Stimulated activated CD4-positive, alpha-beta T cell treated with anti-CD3 and anti-CD28 coated beads, TNF-alpha, amount 100 ng/mL, for 24 hours (primary cell): Measurements from ENCODE around the gene ALG8.
"Not testable (repeated sequence)": the region's sequence is repeated elsewhere in the genome, so short reads cannot be mapped to it uniquely, and the experiment has no call there.

Experiments
- DNase-seq, 3 experiments: peaks; one replicate each; pipeline ENCODE4 v3.0.0-alpha.2; 2020; ENCODE audit warnings: low read depth in 3 of 3

The ALG8 gene

GRCh38 chr11:78071717-78072116 is 67.7 kb downstream of the ALG8 start:
- no peak for DNase-seq

- DNase-seq, result no peak
Measured at GRCh38 chr11:78070621-78071020, 68.8 kb downstream of the ALG8 start.

DNA sequence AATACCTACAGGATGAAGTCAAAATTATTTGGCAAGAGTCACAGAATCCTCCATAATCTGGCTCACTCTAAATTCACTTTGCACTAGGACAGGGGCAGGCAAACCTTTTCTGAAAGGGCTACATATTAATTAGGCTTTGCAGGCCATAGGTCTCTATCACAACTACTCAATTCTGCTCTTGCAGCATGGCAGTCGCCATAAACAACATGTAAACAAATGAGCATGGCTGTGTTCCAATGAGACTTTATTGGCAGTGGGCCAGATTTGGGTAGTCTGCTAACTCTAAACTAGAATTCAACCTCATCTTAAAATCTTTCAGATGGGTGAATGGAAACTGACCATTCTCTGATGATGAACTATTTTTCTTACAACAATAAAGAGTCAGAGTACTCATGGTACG is 70.0 kb downstream of the ALG8 start:
- no peak for DNase-seq

GRCh38 chr11:78067704-78068103 is 71.7 kb downstream of the ALG8 start:
- no peak for DNase-seq

GRCh38 chr11:78066471-78066870 is 73.0 kb downstream of the ALG8 start:
- no peak for DNase-seq

- no peak for DNase-seq
Measured at GRCh38 chr11:78065203-78065602, 74.2 kb downstream of the ALG8 start.

DNA sequence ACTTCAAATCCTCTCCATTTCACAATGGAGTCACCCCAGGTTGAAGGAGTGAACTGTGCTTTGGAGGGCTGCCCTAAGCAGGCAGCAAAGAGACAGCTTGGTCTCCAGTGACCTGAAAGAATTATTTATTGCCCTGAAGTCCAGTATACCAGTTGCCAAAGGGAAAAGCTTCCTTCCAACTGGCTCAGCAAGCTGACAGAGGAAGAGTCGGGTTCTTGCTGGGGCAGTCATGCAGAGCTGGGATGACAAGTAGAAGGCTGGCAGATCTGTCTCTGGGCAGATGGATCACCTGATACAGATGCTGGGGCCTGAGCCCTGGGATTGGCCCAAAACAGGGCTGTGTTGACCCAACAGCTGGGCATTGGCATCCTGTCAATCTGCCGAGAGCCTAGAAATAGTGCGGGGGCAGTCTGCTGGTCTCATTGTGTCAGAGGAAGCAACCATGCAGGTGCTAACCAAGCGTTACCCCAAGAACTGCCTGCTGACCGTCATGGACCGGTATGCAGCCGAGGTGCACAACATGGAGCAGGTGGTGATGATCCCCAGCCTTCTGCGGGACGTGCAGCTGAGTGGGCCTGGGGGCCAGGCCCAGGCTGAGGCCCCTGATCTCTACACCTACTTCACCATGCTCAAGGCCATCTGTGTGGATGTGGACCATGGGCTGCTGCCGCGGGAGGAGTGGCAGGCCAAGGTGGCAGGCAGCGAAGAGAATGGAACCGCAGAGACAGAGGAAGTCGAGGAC is 75.8 kb downstream of the ALG8 start, which contains the start of gene THRSP:
Gene THRSP, plus strand, starts transcription at position 422 of the 742 bp plus-strand sequence. Its CDS starts 21 bp downstream, at position 443.
- no peak for DNase-seq

DNA sequence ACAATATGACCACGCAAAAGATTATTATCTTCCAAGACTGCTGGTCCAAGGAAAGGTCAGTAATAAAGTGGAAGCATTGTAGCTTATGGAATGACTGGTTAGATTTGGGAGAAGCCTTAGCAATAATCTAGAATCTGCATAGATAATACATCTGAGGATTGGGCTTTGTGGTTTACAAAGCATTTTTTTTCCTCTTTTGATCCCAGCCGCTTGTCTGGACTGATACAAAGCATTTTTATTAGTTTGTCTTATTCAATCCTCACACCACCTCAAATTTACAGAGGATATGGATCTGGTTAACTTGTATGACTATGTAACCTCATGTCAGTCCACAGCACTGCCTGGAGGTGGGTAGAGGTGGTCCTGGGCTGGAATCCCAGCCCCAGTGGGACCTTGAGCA is 76.8 kb downstream of the ALG8 start:
- DNase-seq, result no peak

DNA sequence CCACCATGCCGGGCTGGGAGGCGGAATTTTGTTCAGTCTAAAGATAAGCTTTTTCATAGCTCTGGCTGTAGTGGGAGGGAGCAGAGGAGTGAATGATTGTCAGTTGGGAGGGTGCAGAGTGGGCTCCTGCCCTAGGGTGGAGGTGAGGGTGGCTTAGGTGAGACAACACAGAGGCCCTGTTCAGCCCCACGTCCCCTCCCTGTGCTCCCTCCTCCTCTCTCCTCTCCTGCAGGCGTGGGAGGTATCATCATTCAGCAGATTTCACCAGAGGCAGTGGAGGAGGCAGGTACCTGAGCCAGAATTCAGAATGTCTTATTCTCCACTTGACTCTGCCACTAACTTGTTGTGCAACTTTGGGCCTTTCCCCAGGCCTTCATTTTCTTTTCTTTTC is 77.5 kb downstream of the ALG8 start:
- no peak for DNase-seq

DNA sequence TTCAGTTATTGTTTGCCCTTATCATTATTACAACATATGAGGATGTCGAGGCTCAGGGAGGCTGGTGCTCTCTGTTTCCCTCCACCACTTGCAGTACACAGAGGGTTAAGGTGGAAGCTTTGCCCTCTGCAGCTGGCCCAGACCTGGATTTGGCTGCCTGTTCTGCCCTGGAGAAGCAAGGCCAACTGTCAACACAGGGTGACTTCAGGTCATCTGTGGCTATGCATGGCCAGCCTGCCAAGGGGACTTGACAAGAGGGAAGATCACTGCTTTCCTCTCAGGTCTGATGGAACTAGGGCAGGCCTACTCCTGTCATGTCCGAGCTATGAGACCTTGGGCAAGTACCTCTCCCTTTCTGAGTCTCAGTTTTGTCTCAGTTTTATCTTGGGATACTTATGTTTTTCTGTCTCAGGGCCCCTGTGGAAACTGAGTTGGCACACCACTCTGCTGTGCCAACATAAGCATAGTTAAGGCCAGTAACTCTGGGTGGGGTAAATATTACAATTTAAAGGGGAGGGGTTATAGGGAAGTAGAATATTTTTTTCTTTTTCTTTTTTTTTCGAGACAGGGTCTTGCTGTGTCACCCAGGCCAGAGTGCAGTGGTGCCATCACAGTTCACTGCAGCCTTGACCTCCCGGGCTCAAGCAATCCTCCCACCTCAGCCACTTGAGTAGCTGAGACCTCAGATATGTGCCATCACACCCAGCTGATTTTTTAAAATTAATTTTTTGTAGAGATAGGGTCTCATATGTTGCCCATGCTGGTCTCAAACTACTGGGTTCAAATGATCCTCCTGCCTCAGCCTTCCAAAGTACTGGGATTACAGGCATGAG is 78.1 kb downstream of the ALG8 start:
- no peak for DNase-seq

GRCh38 chr11:78060533-78060932 is 78.9 kb downstream of the ALG8 start:
- DNase-seq, result no peak

GRCh38 chr11:78059749-78060328 is 79.6 kb downstream of the ALG8 start:
- DNase-seq, result not testable (repeated sequence)

DNA sequence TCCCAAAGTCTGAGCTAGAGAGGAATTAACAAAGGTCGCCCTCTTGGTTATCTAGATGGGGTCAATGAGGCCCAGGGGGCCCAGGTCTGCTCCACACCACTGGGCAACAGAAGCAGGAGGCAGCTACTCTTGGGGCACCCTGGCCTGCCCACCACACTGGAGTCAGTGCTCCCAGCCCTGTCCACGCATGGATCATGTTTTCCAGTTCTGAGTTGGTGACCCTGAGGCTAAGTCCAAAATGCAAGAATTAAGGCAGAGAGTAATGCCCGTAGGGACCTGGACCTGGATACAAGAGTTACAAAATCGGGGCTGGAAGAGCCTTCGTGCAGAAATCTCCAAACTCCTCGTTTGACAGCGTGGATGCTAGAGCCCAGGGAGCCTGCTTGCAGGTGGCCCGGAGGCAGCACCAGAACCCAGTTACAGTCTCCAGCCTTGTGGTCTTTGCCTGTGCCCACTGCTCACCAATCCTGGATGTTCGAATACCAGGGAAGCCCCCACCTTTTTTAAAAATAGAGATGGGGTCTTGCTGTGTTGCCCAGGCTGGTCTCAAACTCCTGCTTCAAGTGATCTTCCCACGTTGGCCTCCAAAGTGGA is 81.9 kb downstream of the ALG8 start:
- no peak for DNase-seq

- no peak for DNase-seq
Measured at GRCh38 chr11:78056093-78056492, 83.3 kb downstream of the ALG8 start.

- DNase-seq, result no peak
Measured at GRCh38 chr11:78054971-78055370, 84.5 kb downstream of the ALG8 start.

- DNase-seq, result no peak
Measured at GRCh38 chr11:78050964-78051831, 88.2 kb downstream of the ALG8 start.
